ENCODE data around the gene KLF16. TPM values are rescaled to one million over a fixed set of nuclear protein-coding genes. Genes with fewer than 3 reads are reported as not detected.

KLF16 gene
- total and polyA plus RNA-seq, 9 of the 15 experiments (the other 6 are each of a cell fraction or from before 2014, with no cell fraction given) = 0.04 to 60.4 (median 6.8) TPM

DNA sequence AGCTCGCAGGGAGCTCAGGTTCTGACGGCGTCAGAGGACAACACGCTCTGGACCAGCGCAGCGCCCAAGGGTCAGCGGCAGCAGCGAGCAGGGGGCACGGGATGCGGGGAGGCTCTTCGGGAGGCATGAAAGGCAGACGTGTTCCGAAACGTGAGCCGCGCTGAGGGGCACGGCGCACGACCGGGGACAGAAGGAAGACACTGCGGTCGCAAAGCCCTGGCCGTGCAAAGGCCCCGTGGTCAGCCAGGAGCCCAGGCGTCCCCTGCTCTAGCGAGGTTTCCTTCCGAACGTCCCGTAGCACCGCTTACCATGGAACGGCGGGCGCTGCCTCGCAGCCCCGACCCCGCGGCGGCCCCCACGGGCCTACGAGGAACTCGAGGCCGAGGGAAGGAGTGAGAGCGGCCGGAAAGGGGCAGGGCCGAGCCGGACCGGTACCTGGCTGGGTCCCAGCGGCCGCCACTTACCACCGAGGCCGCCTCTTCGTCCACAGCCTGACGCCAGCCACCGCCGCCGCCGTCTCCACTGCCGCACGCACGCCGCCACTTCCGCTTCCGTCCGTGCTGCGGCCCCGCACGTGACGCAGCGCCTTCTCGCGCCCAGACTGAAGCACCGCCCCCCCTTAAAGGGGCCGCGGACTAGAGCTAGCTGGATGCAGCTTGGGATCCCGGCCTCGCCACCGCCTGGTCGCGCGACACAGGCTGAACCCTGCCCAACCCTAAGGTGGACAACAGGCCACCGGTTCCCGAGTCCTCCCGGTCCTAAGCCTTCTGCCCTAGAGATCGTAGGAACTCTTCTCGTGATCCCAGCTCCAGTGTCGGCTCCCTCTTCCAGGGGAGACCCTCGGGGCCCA lies 12.5 kb upstream of the KLF16 start (continued):
- TF ChIP-seq, protein P1, sequence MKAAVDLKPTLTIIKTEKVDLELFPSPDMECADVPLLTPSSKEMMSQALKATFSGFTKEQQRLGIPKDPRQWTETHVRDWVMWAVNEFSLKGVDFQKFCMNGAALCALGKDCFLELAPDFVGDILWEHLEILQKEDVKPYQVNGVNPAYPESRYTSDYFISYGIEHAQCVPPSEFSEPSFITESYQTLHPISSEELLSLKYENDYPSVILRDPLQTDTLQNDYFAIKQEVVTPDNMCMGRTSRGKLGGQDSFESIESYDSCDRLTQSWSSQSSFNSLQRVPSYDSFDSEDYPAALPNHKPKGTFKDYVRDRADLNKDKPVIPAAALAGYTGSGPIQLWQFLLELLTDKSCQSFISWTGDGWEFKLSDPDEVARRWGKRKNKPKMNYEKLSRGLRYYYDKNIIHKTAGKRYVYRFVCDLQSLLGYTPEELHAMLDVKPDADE (conservative IDR thresholded peaks at IDR 0.05; ENCODE audit: control insufficient read depth, low read depth, low read length) = peak; percentile 87
- TF ChIP-seq ZNF146 (CRISPR knock-in tag; IDR thresholded peaks at IDR 0.05; ENCODE audit: unreplicated experiment) = peak; percentile 20
- TF ChIP-seq, protein P2, sequence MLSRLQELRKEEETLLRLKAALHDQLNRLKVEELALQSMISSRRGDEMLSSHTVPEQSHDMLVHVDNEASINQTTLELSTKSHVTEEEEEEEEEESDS (CRISPR knock-in tag; IDR thresholded peaks at IDR 0.05) = no peak
- TF ChIP-seq TCFL5 (CRISPR knock-in tag; conservative IDR thresholded peaks at IDR 0.05) = no peak
- TF ChIP-seq MTF1 (CRISPR knock-in tag; IDR thresholded peaks at IDR 0.05; ENCODE audit: borderline replicate concordance) = no peak
- peak; percentile 66 for TF ChIP-seq C11orf30 (IDR thresholded peaks at IDR 0.05; ENCODE audit: low read depth)
- TF ChIP-seq, protein P3, sequence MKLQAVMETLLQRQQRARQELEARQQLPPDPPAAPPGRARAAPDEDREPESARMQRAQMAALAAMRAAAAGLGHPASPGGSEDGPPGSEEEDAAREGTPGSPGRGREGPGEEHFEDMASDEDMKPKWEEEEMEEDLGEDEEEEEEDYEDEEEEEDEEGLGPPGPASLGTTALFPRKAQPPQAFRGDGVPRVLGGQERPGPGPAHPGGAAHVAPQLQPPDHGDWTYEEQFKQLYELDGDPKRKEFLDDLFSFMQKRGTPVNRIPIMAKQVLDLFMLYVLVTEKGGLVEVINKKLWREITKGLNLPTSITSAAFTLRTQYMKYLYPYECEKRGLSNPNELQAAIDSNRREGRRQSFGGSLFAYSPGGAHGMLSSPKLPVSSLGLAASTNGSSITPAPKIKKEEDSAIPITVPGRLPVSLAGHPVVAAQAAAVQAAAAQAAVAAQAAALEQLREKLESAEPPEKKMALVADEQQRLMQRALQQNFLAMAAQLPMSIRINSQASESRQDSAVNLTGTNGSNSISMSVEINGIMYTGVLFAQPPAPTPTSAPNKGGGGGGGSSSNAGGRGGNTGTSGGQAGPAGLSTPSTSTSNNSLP (IDR thresholded peaks at IDR 0.05; ENCODE audit: borderline replicate concordance, low read depth, low read length) = no peak
- TF ChIP-seq, protein P4, sequence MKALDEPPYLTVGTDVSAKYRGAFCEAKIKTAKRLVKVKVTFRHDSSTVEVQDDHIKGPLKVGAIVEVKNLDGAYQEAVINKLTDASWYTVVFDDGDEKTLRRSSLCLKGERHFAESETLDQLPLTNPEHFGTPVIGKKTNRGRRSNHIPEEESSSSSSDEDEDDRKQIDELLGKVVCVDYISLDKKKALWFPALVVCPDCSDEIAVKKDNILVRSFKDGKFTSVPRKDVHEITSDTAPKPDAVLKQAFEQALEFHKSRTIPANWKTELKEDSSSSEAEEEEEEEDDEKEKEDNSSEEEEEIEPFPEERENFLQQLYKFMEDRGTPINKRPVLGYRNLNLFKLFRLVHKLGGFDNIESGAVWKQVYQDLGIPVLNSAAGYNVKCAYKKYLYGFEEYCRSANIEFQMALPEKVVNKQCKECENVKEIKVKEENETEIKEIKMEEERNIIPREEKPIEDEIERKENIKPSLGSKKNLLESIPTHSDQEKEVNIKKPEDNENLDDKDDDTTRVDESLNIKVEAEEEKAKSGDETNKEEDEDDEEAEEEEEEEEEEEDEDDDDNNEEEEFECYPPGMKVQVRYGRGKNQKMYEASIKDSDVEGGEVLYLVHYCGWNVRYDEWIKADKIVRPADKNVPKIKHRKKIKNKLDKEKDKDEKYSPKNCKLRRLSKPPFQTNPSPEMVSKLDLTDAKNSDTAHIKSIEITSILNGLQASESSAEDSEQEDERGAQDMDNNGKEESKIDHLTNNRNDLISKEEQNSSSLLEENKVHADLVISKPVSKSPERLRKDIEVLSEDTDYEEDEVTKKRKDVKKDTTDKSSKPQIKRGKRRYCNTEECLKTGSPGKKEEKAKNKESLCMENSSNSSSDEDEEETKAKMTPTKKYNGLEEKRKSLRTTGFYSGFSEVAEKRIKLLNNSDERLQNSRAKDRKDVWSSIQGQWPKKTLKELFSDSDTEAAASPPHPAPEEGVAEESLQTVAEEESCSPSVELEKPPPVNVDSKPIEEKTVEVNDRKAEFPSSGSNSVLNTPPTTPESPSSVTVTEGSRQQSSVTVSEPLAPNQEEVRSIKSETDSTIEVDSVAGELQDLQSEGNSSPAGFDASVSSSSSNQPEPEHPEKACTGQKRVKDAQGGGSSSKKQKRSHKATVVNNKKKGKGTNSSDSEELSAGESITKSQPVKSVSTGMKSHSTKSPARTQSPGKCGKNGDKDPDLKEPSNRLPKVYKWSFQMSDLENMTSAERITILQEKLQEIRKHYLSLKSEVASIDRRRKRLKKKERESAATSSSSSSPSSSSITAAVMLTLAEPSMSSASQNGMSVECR (CRISPR knock-in tag; IDR thresholded peaks at IDR 0.05) = peak; percentile 95
- no peak for TF ChIP-seq TEAD4 (IDR thresholded peaks at IDR 0.05; ENCODE audit: low read length)
- TF ChIP-seq TEAD4 (CRISPR knock-in tag; IDR thresholded peaks at IDR 0.05; ENCODE audit: borderline replicate concordance) = no peak; the same call in 1 of the 2 replicates
- no peak for TF ChIP-seq ZNF696 (CRISPR knock-in tag; conservative IDR thresholded peaks at IDR 0.05)
- TF ChIP-seq CAMTA2 (CRISPR knock-in tag; conservative IDR thresholded peaks at IDR 0.05) = 0 out of 2 replicates have a peak, but pooled peaks have one; percentile 63
- TF ChIP-seq SAFB2 (IDR thresholded peaks at IDR 0.05; ENCODE audit: borderline replicate concordance, low read depth, low read length, severe bottlenecking) = no peak
- peak; percentile 94 for TF ChIP-seq SUPT5H (IDR thresholded peaks at IDR 0.05)
